ENCODE measurements around the gene SMTN. TPM values are rescaled to one million over a fixed set of nuclear protein-coding genes. Genes with fewer than 3 reads are reported as not detected.

SMTN gene
- total RNA-seq, 2 donors from 2014 or later, result 35.5 to 50.1 TPM

GRCh38 chr22:31137721-31138120 lies 56.6 kb downstream of the SMTN start:
- Histone ChIP-seq H3K9me3 (no peaks in the 10 kb centered on the region), H3K36me3 (replicated peaks in 1 of 2; ENCODE audit: insufficient read depth in 1 of 2, low read depth in 2 of 2) (no peaks in the 10 kb centered on the region), H3K4me1 (peaks cover 6% of the 10 kb centered on the region), H3K27ac (no peak overlapping the region), H3K4me3 (no peak overlapping the region), H3K27me3 (no peaks in the 10 kb centered on the region)
- no peak for DNase-seq
- intact Hi-C loops (cut with DNase I), result no loop called here
- WGBS, 2 donors, result 51% methylated on average over 7 of the region's 10 CpGs; no CpG with 5 or more reads in 1 of the 2 donors
- no peak for ATAC-seq
- TF ChIP-seq CTCF (IDR thresholded peaks at IDR 0.05) (no peak), POLR2A (IDR thresholded peaks at IDR 0.05) (no peak)

GRCh38 chr22:31138126-31138525 lies 57.0 kb downstream of the SMTN start:
- no peaks in the 10 kb centered on the region for H3K36me3 ChIP-seq (replicated peaks in 1 of 2; ENCODE audit: insufficient read depth in 1 of 2, low read depth in 2 of 2)
- ATAC-seq, result no peak
- H3K4me3 ChIP-seq, result no peak overlapping the region
- peaks cover 6% of the 10 kb centered on the region for H3K4me1 ChIP-seq
- no peak for DNase-seq
- no peak overlapping the region for H3K27ac ChIP-seq
- no peaks in the 10 kb centered on the region for H3K27me3 ChIP-seq
- intact Hi-C loops (cut with DNase I), result no loop called here
- 65 to 78% methylated on average over 6 to 10 of the region's 10 CpGs for WGBS, 2 donors
- TF ChIP-seq CTCF (IDR thresholded peaks at IDR 0.05) (no peak), POLR2A (IDR thresholded peaks at IDR 0.05) (no peak)
- H3K9me3 ChIP-seq, result no peaks in the 10 kb centered on the region

GRCh38 chr22:31139066-31139465 lies 57.9 kb downstream of the SMTN start:
- Histone ChIP-seq H3K27ac (no peak overlapping the region), H3K9me3 (no peaks in the 10 kb centered on the region), H3K36me3 (replicated peaks in 1 of 2; ENCODE audit: insufficient read depth in 1 of 2, low read depth in 2 of 2) (no peaks in the 10 kb centered on the region), H3K4me1 (peaks cover 6% of the 10 kb centered on the region), H3K27me3 (no peaks in the 10 kb centered on the region), H3K4me3 (no peak overlapping the region)
- intact Hi-C loops (cut with DNase I), result no loop called here
- DNase-seq (no peak), ATAC-seq (no peak)
- 50 to 54% methylated on average over 3 of the region's 3 CpGs for WGBS, 2 donors
- TF ChIP-seq CTCF (IDR thresholded peaks at IDR 0.05), result no peak
- no peak for TF ChIP-seq POLR2A (IDR thresholded peaks at IDR 0.05)

GRCh38 chr22:31139866-31140716 lies 59.0 kb downstream of the SMTN start, which contains the start of gene PLA2G3:
Gene PLA2G3, minus strand, starts transcription at chr22:31140508. Its CDS starts 154 bp downstream, at chr22:31140354.
- intact Hi-C loops (cut with DNase I), result loop anchor here (10.0 kb wide), 1 partner anchor 195 kb away; no protein-coding TSS in a partner anchor
- Histone ChIP-seq H3K4me3 (no peak within 1 kb of the TSS), H3K9me3 (no peaks in the 10 kb centered on the region), H3K27ac (no peak within 1 kb of the TSS), H3K4me1 (peaks cover 6% of the 10 kb centered on the region), H3K27me3 (no peaks in the 10 kb centered on the region), H3K36me3 (replicated peaks in 1 of 2; ENCODE audit: insufficient read depth in 1 of 2, low read depth in 2 of 2) (no peaks in the 10 kb centered on the region)
- ATAC-seq, result peak; percentile 8
- 49 to 56% methylated on average over 17 to 24 of the region's 24 CpGs for WGBS, 2 donors
- DNase-seq, result peak in 1 of 4 donors; percentile 10
- no peak for TF ChIP-seq CTCF (IDR thresholded peaks at IDR 0.05)
- no peak for TF ChIP-seq POLR2A (IDR thresholded peaks at IDR 0.05)

Measured in body of pancreas (tissue), 4 donors.